ENCODE results near the gene C1QTNF5. TPM values are rescaled to one million over a fixed set of nuclear protein-coding genes. Genes with fewer than 3 reads are reported as not detected.

Gene C1QTNF5
- total RNA-seq, 6 experiments from 2014 or later, result 2.8 to 6.3 (median 4.8) TPM

DNA sequence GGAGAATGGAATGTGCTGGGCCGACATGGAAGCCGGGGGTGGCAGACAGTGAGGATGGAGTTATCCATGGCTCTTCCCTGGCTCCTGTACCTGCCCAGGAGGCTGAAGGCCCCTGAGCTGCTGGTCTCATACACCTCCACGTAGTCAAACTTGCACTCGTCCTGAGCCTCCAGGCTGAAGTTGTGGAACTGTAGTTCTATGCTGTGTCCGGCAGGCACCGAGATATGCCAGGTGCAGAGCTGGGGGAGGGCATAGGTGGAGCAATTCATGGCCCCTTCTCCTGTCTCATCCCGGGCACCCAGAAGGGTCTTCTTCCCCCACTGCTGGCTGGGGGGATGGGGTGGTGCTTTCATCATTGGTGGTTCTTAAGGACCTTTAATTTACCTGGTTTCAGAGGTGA lies 3.0 kb upstream of the C1QTNF5 start:
- Histone ChIP-seq H3K9me3 (no peaks in the 10 kb centered on the region), H3K4me3 (no peak overlapping the region), H3K27ac (no peak overlapping the region), H3K4me1 (peaks cover 0 to 14% (median 7%) of the 10 kb centered on the region in 4 donors), H3K27me3 (no peaks in the 10 kb centered on the region), H3K36me3 (no peaks in the 10 kb centered on the region)
- DNase-seq, result no peak
- no CpG with 5 or more reads among the region's 7 CpGs for WGBS (ENCODE audit: insufficient coverage, low coverage, low lambda C conversion rate, missing lambda C conversion rate)
- no peak for ATAC-seq
- TF ChIP-seq CTCF (IDR thresholded peaks at IDR 0.05) (no peak), POLR2A (IDR thresholded peaks at IDR 0.05) (no peak)
- intact Hi-C loops (cut with DNase I), result no loop called here

DNA sequence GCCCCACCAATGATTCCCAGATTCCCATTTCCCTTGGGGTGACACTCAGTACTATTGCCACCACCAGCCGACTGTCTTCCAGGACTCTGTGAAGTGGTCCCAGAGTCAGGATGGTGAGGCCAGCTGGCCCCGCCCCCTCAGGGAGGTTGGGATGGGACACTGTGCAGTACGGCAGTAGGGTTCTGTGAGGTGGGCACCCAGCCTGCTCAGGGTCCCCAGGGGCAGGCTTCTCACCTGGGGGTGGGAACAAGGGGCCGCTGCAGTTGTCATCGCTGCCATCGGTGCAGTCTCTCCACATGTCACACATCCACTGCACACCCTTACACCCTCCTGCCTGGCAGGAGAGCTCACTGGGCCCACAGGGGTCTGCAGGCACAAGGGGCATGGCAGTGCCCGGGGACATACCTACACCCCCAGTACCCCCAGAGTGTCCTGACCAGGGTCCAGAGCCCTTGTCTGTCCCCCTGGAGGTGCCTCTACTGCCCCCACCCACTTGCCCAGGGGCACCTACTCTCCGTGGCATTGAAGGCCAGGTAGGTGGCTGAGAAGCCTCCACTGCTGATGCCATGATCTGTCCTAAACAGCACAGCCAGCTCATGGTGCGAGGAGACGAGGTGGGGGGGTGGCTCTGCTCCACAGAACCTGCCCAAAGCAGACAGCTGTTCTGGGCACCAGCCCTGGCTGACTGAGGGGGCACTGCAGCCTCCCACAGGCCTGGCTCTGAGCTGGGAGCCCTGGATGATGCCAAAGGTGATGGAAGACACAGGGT lies 1.9 kb upstream of the C1QTNF5 start:
- no peak overlapping the region for H3K27ac ChIP-seq
- TF ChIP-seq CTCF (IDR thresholded peaks at IDR 0.05) (no peak), POLR2A (IDR thresholded peaks at IDR 0.05) (no peak)
- H3K36me3 ChIP-seq, result no peaks in the 10 kb centered on the region
- H3K4me1 ChIP-seq, result peaks cover 0 to 18% (median 7%) of the 10 kb centered on the region in 4 donors
- H3K4me3 ChIP-seq, result no peak overlapping the region
- no peaks in the 10 kb centered on the region for H3K27me3 ChIP-seq
- no peak for ATAC-seq
- WGBS (ENCODE audit: insufficient coverage, low coverage, low lambda C conversion rate, missing lambda C conversion rate), result no CpG with 5 or more reads among the region's 10 CpGs
- intact Hi-C loops (cut with DNase I), result no loop called here
- peak in 1 of 3 donors; percentile 37 for DNase-seq
- H3K9me3 ChIP-seq, result no peaks in the 10 kb centered on the region

GRCh38 chr11:119342023-119342300 lies 1.3 kb upstream of the C1QTNF5 start:
- no peak for ATAC-seq
- no peaks in the 10 kb centered on the region for H3K9me3 ChIP-seq
- H3K36me3 ChIP-seq, result no peaks in the 10 kb centered on the region
- H3K4me3 ChIP-seq, result no peak overlapping the region
- 75% methylated on average over 1 of the region's 7 CpGs for WGBS (ENCODE audit: insufficient coverage, low coverage, low lambda C conversion rate, missing lambda C conversion rate)
- H3K4me1 ChIP-seq, result peaks cover 0 to 18% (median 7%) of the 10 kb centered on the region in 4 donors
- peak in 1 of 3 donors; percentile 40 for DNase-seq
- intact Hi-C loops (cut with DNase I), result no loop called here
- no peak overlapping the region for H3K27ac ChIP-seq
- no peaks in the 10 kb centered on the region for H3K27me3 ChIP-seq
- TF ChIP-seq POLR2A (IDR thresholded peaks at IDR 0.05) (no peak), CTCF (IDR thresholded peaks at IDR 0.05) (no peak)

GRCh38 chr11:119341222-119342022 lies 739 bp upstream of the C1QTNF5 start:
- peak in 1 of 4 donors; percentile 3 for ATAC-seq
- DNase-seq, result peak in 1 of 3 donors; percentile 43
- Histone ChIP-seq H3K9me3 (no peaks in the 10 kb centered on the region), H3K27me3 (no peaks in the 10 kb centered on the region), H3K4me1 (peaks cover 0 to 18% (median 7%) of the 10 kb centered on the region in 4 donors), H3K27ac (peak overlapping the region; percentile 70 to 89 (median 76)), H3K36me3 (no peaks in the 10 kb centered on the region), H3K4me3 (no peak overlapping the region)
- TF ChIP-seq POLR2A (IDR thresholded peaks at IDR 0.05), result no peak
- TF ChIP-seq CTCF (IDR thresholded peaks at IDR 0.05), result no peak
- intact Hi-C loops (cut with DNase I), result no loop called here
- 45% methylated on average over 7 of the region's 16 CpGs for WGBS (ENCODE audit: insufficient coverage, low coverage, low lambda C conversion rate, missing lambda C conversion rate)
